NB4 (cell line): ENCODE data around the gene CAP2.

Experiments
- CTCF ChIP-seq: IDR thresholded peaks from one replicate; pipeline ENCODE4 v1.5.1; 2012; ENCODE audit warnings: low read depth, low read length
- POLR2A ChIP-seq: IDR thresholded peaks from 2 replicates; pipeline ENCODE4 v1.6.1; 2011; ENCODE audit warnings: mild to moderate bottlenecking; ENCODE audit not compliant: insufficient read length; ENCODE audit errors: extremely low read depth

- no peak for TF ChIP-seq CTCF
- TF ChIP-seq POLR2A, result no peak
Observed at GRCh38 chr6:17490724-17491123, 97.3 kb downstream of the CAP2 start.
